Measurements from ENCODE around the gene TMEM87B. TPM values are rescaled to one million over a fixed set of nuclear protein-coding genes. Genes with fewer than 3 reads are reported as not detected.

The TMEM87B gene
- polyA plus RNA-seq, 1 donor from 2014 or later, result 12.8 TPM

DNA sequence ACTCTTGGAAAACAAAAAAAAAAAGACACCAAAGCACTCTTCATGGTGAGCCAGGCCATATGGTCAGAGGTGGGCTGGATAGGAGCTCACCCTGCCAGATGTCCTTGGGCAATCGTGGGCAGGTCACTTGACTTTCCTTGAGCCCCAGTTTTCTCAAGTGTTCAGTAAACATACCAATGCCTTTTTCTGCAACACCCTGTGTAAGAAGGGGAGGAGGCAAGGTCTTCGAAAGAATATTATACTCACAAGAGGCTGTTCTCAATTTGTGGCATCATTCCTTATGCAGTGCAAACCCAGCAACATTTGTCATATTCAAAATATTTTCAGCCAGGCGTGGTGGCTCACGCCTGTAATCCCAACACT lies 22.9 kb upstream of the TMEM87B start:
- Histone ChIP-seq H3K27ac (ENCODE audit: low read length) (no peak overlapping the region), H3K4me2 (ENCODE audit: low read length) (no peak overlapping the region), H3K9me3 (ENCODE audit: low read length) (no peaks in the 10 kb centered on the region), H3K9me2 (ENCODE audit: insufficient read depth, low read length) (no peaks in the 10 kb centered on the region), H2AFZ (ENCODE audit: low read depth, low read length) (no peak overlapping the region), H3K36me3 (ENCODE audit: insufficient read depth, low read length) (no peaks in the 10 kb centered on the region), H3K4me3 (ENCODE audit: low read length) (no peak overlapping the region), H3K27me3 (ENCODE audit: insufficient read depth, low read depth, low read length) (no peaks in the 10 kb centered on the region), H3K9ac (ENCODE audit: low read length) (no peak overlapping the region), H4K20me1 (ENCODE audit: insufficient read depth) (no peaks in the 10 kb centered on the region), H3F3A (ENCODE audit: insufficient read depth, low read length, poor library complexity, severe bottlenecking) (no peaks in the 10 kb centered on the region), H3K79me2 (replicated peaks; ENCODE audit: insufficient read depth, low read length) (no peaks in the 10 kb centered on the region)
- no peak for TF ChIP-seq MXI1 (conservative IDR thresholded peaks at IDR 0.05; ENCODE audit: poor library complexity, severe bottlenecking)
- TF ChIP-seq TAF1 (IDR thresholded peaks at IDR 0.05; ENCODE audit: low read depth), result no peak
- TF ChIP-seq EP300 (conservative IDR thresholded peaks at IDR 0.05; ENCODE audit: poor library complexity, severe bottlenecking), result no peak
- TF ChIP-seq RAD21 (conservative IDR thresholded peaks at IDR 0.05), result no peak
- TF ChIP-seq SMC3 (conservative IDR thresholded peaks at IDR 0.05; ENCODE audit: poor library complexity), result no peak
- TF ChIP-seq, protein P1, sequence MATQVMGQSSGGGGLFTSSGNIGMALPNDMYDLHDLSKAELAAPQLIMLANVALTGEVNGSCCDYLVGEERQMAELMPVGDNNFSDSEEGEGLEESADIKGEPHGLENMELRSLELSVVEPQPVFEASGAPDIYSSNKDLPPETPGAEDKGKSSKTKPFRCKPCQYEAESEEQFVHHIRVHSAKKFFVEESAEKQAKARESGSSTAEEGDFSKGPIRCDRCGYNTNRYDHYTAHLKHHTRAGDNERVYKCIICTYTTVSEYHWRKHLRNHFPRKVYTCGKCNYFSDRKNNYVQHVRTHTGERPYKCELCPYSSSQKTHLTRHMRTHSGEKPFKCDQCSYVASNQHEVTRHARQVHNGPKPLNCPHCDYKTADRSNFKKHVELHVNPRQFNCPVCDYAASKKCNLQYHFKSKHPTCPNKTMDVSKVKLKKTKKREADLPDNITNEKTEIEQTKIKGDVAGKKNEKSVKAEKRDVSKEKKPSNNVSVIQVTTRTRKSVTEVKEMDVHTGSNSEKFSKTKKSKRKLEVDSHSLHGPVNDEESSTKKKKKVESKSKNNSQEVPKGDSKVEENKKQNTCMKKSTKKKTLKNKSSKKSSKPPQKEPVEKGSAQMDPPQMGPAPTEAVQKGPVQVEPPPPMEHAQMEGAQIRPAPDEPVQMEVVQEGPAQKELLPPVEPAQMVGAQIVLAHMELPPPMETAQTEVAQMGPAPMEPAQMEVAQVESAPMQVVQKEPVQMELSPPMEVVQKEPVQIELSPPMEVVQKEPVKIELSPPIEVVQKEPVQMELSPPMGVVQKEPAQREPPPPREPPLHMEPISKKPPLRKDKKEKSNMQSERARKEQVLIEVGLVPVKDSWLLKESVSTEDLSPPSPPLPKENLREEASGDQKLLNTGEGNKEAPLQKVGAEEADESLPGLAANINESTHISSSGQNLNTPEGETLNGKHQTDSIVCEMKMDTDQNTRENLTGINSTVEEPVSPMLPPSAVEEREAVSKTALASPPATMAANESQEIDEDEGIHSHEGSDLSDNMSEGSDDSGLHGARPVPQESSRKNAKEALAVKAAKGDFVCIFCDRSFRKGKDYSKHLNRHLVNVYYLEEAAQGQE (IDR thresholded peaks at IDR 0.05; ENCODE audit: borderline replicate concordance), result no peak
- TF ChIP-seq, protein P2, sequence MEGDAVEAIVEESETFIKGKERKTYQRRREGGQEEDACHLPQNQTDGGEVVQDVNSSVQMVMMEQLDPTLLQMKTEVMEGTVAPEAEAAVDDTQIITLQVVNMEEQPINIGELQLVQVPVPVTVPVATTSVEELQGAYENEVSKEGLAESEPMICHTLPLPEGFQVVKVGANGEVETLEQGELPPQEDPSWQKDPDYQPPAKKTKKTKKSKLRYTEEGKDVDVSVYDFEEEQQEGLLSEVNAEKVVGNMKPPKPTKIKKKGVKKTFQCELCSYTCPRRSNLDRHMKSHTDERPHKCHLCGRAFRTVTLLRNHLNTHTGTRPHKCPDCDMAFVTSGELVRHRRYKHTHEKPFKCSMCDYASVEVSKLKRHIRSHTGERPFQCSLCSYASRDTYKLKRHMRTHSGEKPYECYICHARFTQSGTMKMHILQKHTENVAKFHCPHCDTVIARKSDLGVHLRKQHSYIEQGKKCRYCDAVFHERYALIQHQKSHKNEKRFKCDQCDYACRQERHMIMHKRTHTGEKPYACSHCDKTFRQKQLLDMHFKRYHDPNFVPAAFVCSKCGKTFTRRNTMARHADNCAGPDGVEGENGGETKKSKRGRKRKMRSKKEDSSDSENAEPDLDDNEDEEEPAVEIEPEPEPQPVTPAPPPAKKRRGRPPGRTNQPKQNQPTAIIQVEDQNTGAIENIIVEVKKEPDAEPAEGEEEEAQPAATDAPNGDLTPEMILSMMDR (IDR thresholded peaks at IDR 0.05; ENCODE audit: poor library complexity, severe bottlenecking), result no peak
- no peak for TF ChIP-seq POLR2AphosphoS5 (IDR thresholded peaks at IDR 0.05)
- TF ChIP-seq EZH2 (IDR thresholded peaks at IDR 0.05; ENCODE audit: borderline replicate concordance, insufficient read depth, low read length, poor library complexity, severe bottlenecking), result no peak

DNA sequence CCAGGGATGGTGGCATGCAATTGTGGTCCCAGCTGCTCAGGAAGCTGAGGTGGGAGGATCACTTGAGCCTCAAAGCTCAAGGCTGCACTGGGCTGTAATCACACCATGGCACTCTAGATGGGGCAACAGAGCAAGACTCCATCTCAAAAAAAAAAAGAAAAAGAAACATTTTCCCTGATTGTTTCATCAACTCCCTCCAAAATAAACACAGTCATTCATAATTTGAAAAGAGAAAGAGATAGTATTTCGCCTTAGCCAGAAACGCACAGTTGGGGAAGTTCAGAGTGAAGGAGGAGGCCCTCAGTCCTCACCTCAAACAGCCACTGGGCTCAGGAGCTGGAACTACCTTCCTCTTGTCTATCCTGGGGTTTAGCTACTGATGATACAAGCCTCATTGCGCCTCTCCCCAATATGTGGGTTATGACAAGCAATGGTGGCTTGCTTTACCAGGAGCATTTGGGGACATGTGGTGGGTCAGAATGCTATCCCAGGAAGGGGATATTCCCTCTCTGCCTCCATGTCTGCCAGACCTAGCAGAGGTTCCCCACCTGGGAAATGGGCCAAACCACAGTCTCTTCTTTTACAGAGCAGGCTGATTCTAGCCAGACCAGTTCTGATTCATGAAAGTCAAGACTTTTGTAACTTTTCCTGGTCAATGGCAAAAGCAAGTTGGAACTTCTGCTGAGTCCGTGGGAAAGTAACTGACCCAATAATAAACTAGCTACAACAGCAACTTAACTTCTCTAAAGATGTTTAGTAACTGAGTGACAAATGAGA lies 22.2 kb upstream of the TMEM87B start:
- TF ChIP-seq RAD21 (conservative IDR thresholded peaks at IDR 0.05), result no peak
- H4K20me1 ChIP-seq (ENCODE audit: insufficient read depth), result no peaks in the 10 kb centered on the region
- H3K27me3 ChIP-seq (ENCODE audit: insufficient read depth, low read depth, low read length), result no peaks in the 10 kb centered on the region
- no peaks in the 10 kb centered on the region for H3F3A ChIP-seq (ENCODE audit: insufficient read depth, low read length, poor library complexity, severe bottlenecking)
- H3K9me3 ChIP-seq (ENCODE audit: low read length), result no peaks in the 10 kb centered on the region
- no peak overlapping the region for H3K9ac ChIP-seq (ENCODE audit: low read length)
- no peaks in the 10 kb centered on the region for H3K36me3 ChIP-seq (ENCODE audit: insufficient read depth, low read length)
- no peak overlapping the region for H3K4me2 ChIP-seq (ENCODE audit: low read length)
- H3K79me2 ChIP-seq (replicated peaks; ENCODE audit: insufficient read depth, low read length), result no peaks in the 10 kb centered on the region
- H3K27ac ChIP-seq (ENCODE audit: low read length), result no peak overlapping the region
- H3K4me3 ChIP-seq (ENCODE audit: low read length), result no peak overlapping the region
- no peak overlapping the region for H2AFZ ChIP-seq (ENCODE audit: low read depth, low read length)
- no peaks in the 10 kb centered on the region for H3K9me2 ChIP-seq (ENCODE audit: insufficient read depth, low read length)

Data from neural cell (in vitro differentiated cells).